ENCODE measurements around the gene APBA2. TPM values are rescaled to one million over a fixed set of nuclear protein-coding genes. Genes with fewer than 3 reads are reported as not detected.

Gene APBA2
- total RNA-seq, 4 donors from 2014 or later = 5.4 to 15.3 (median 10.4) TPM

DNA sequence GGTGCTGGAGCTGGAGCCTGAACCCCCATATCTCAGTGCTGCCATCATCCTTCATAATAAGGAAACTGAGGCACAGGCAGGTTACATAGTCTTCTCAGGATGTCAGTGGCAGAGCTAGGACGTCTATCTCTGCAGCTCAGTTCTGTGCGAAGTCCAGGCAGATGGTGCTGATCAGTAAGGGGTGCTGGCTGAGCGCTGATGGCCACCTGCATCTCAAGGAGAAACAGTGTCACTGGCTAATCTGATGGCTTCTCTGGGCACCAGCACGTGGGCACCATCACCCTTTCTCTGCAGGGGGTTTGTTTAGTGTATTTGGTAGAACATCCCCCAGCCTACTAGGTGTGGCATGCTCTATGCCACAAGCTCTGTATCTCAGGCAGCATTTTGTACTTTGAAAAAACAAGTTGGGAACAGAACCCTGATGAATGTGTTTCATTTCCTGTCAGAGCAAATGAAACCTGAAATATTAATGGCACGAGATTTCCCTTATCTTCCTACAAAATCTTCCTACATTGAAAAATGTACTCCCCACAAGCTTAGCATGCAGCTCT, 35.1 kb downstream of the APBA2 start:
- DNase-seq (ENCODE audit: extremely low spot score) = no peak
- no peak overlapping the region for H3K27ac ChIP-seq (replicated peaks in 1 of 4)
- intact Hi-C loops (cut with DNase I) = no loop called here
- no peaks in the 10 kb centered on the region for H3K36me3 ChIP-seq
- no peaks in the 10 kb centered on the region for H3K4me1 ChIP-seq
- H3K27me3 ChIP-seq = no peaks in the 10 kb centered on the region
- 86% methylated on average over 5 of the region's 5 CpGs for WGBS
- no peaks in the 10 kb centered on the region for H3K9me3 ChIP-seq
- TF ChIP-seq POLR2A (IDR thresholded peaks at IDR 0.05; ENCODE audit: low read depth) = no peak
- H3K4me3 ChIP-seq = no peak overlapping the region

DNA sequence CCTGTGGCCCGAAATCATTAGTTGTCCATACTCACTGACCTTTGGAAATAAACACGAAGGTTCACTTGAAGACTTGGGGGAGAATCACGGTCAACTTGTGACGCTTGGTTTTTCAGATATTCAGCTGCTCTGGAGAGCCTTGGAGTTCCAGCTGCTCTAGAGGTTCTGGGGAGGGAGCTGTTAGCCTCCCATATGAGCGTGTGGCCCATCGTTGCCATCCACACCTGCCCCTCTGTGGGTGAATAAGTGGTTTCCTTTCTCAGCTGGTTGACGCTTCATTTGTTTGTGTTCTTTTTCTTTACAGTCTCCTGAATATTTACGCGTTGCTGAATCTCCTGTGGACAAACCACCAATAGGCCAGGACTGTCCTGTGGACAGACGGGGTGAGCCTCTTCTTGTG, 35.6 kb downstream of the APBA2 start:
- DNase-seq (ENCODE audit: extremely low spot score) = no peak
- H3K9me3 ChIP-seq = no peaks in the 10 kb centered on the region
- no peaks in the 10 kb centered on the region for H3K36me3 ChIP-seq
- H3K4me1 ChIP-seq = no peaks in the 10 kb centered on the region
- TF ChIP-seq, protein P1, sequence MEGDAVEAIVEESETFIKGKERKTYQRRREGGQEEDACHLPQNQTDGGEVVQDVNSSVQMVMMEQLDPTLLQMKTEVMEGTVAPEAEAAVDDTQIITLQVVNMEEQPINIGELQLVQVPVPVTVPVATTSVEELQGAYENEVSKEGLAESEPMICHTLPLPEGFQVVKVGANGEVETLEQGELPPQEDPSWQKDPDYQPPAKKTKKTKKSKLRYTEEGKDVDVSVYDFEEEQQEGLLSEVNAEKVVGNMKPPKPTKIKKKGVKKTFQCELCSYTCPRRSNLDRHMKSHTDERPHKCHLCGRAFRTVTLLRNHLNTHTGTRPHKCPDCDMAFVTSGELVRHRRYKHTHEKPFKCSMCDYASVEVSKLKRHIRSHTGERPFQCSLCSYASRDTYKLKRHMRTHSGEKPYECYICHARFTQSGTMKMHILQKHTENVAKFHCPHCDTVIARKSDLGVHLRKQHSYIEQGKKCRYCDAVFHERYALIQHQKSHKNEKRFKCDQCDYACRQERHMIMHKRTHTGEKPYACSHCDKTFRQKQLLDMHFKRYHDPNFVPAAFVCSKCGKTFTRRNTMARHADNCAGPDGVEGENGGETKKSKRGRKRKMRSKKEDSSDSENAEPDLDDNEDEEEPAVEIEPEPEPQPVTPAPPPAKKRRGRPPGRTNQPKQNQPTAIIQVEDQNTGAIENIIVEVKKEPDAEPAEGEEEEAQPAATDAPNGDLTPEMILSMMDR (IDR thresholded peaks at IDR 0.05) = no peak
- TF ChIP-seq POLR2AphosphoS5 (IDR thresholded peaks at IDR 0.05) (no peak), POLR2A (IDR thresholded peaks at IDR 0.05; ENCODE audit: low read depth) (no peak), EP300 (IDR thresholded peaks at IDR 0.05) (no peak)
- H3K27me3 ChIP-seq = no peaks in the 10 kb centered on the region
- H3K27ac ChIP-seq (replicated peaks in 1 of 4) = no peak overlapping the region
- WGBS = 88% methylated on average over 10 of the region's 10 CpGs
- intact Hi-C loops (cut with DNase I) = no loop called here
- H3K4me3 ChIP-seq = no peak overlapping the region

DNA sequence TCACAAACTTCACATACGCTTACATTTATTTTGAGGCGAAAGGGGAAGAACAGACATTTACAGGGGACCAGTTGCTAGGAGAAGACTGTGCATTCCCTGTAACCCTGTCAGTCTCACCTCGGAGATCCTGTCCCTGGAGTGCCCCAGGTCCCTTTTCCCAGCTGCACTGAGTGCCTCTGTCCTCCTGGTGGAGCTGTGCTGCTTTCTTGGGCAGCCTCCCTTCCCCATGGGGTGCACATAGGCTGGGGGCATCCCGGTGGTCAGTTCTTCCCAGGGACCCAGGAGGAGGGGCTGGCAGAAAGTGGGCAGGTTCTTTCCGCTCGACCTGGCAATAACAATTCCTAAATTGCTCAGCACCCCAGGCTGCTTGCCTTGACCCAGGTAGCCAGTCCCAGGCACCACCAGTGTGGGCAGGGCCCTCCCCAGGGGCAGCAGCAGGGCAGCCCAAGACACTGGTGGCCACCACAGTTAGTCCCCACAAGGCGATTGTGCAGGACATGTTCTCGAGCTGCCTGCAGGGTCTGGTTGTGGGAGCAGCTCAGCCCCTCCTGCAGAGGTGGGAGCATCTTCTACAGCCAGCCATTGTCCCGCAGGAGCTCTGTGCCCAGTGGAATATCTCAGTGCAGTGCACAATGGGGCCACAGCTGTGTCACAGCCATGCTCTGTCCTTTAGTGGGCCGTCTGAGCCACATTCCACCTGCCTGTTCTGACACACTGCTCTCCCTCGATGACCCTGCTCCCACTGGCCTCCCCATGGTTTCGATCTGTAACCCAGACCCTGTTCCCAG, 36.3 kb downstream of the APBA2 start:
- no peaks in the 10 kb centered on the region for H3K4me1 ChIP-seq
- H3K36me3 ChIP-seq = no peaks in the 10 kb centered on the region
- no peak overlapping the region for H3K4me3 ChIP-seq
- H3K27me3 ChIP-seq = no peaks in the 10 kb centered on the region
- 85% methylated on average over 9 of the region's 12 CpGs for WGBS
- intact Hi-C loops (cut with DNase I) = no loop called here
- no peak for DNase-seq (ENCODE audit: extremely low spot score)
- no peak overlapping the region for H3K27ac ChIP-seq (replicated peaks in 1 of 4)
- TF ChIP-seq POLR2A (IDR thresholded peaks at IDR 0.05; ENCODE audit: low read depth) (no peak), POLR2AphosphoS5 (IDR thresholded peaks at IDR 0.05) (no peak), EP300 (IDR thresholded peaks at IDR 0.05) (no peak)
- TF ChIP-seq, protein P1 (IDR thresholded peaks at IDR 0.05) = no peak
- no peaks in the 10 kb centered on the region for H3K9me3 ChIP-seq

DNA sequence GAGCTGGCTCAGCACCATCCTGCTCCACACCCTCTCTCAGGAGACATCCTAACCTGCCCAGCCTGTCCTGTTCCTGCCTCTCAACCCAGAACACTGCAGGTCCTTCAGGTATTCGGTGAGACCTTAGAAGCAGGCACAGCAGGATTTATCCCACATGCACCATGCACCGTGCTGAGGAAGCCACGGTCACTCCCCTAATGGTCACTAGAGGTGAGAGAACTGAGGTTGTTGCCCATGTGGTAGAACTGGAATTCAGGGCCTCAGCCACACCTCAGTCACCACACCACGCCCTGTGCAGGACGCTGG, 36.9 kb downstream of the APBA2 start:
- H3K9me3 ChIP-seq = no peaks in the 10 kb centered on the region
- no peaks in the 10 kb centered on the region for H3K4me1 ChIP-seq
- DNase-seq (ENCODE audit: extremely low spot score) = no peak
- intact Hi-C loops (cut with DNase I) = no loop called here
- H3K27me3 ChIP-seq = no peaks in the 10 kb centered on the region
- no peak overlapping the region for H3K4me3 ChIP-seq
- no peaks in the 10 kb centered on the region for H3K36me3 ChIP-seq
- WGBS = 87% methylated on average over 5 of the region's 5 CpGs
- TF ChIP-seq, protein P1 (IDR thresholded peaks at IDR 0.05) = no peak
- TF ChIP-seq POLR2A (IDR thresholded peaks at IDR 0.05; ENCODE audit: low read depth) (no peak), EP300 (IDR thresholded peaks at IDR 0.05) (no peak), POLR2AphosphoS5 (IDR thresholded peaks at IDR 0.05) (no peak)
- no peak overlapping the region for H3K27ac ChIP-seq (replicated peaks in 1 of 4)

DNA sequence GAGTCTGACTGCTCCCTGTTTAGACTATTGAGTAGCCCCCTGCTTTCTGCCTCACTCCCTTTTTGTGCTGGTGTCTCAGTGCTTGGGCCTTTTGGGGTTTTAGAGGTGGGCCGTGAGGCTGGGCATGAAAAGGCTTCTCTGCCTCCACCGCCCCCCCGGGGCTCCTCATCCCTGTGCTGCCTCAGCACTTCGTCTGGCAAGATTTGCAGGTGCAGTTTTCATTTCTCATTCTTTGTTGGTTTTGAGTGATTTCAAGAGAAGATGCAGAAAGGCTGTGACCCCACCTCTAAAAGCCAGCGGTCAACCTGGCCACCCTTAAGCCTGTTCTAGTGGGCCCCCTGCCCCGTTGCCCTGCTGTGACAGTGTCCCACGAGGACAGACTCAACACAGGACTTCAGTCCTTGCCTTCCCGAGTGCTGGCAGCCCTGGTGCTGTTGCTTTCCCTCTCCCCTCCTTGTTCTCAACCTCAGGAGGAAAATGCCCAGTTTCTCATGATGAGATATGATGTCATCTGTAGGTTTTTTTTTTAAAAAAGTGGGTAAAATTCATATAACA, 38.0 kb downstream of the APBA2 start:
- Histone ChIP-seq H3K9me3 (no peaks in the 10 kb centered on the region), H3K4me3 (no peak overlapping the region), H3K36me3 (no peaks in the 10 kb centered on the region), H3K27me3 (no peaks in the 10 kb centered on the region), H3K4me1 (no peaks in the 10 kb centered on the region), H3K27ac (replicated peaks in 1 of 4) (no peak overlapping the region)
- DNase-seq (ENCODE audit: extremely low spot score) = no peak
- TF ChIP-seq POLR2AphosphoS5 (IDR thresholded peaks at IDR 0.05) (no peak), EP300 (IDR thresholded peaks at IDR 0.05) (no peak), POLR2A (IDR thresholded peaks at IDR 0.05; ENCODE audit: low read depth) (no peak)
- TF ChIP-seq, protein P1 (IDR thresholded peaks at IDR 0.05) = no peak
- WGBS = 92% methylated on average over 8 of the region's 8 CpGs
- intact Hi-C loops (cut with DNase I) = no loop called here
